Measurements from ENCODE around the gene AUTS2. TPM values are rescaled to one million over a fixed set of nuclear protein-coding genes. Genes with fewer than 3 reads are reported as not detected.

Gene AUTS2
- total and polyA plus RNA-seq, 5 donors: 7.0 to 15.4 (median 10.6) TPM

DNA sequence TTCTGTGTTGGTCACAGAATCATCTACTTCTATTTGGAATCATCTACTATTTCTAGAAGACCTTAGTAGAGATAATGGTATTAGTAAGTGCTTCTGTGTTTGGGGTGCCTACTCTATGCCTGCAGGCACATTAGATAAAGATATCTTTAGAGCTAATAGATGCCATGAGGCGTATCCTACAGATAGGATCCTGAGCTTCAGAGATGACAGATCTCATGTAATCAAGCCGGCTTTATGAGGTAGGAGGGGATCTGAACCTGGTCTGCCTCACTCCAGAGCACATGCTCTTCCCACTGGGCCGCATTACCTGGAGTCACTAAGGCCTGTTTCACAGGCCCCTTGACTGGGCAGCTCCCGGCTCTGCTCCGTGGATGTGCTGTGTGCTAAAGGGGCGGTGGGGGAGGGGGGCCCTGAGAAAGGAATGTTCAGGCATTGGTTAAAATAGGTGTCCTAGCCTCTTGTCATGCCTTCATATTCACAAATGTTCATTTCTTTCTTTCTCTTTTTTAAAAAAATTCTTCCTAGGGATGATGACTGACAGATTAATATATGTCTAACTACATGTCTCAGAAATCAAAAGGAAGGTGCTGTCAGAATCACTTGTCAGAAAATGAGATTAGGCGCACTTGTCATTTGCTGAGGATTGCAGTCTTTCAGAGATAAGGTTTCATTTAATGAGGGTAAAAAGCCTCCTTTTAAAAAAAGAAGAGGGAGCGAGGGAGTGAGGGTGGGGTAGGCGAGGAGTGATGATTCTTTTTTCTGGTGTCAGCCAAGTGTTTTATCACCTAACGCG is 1075.7 kb downstream of the AUTS2 start:
- WGBS: 79% methylated on average over 11 of the region's 11 CpGs
- Histone ChIP-seq H3K9me3 (ENCODE audit: control insufficient read depth, low read length) (no peaks in the 10 kb centered on the region), H3K27me3 (ENCODE audit: control insufficient read depth, insufficient read depth) (no peaks in the 10 kb centered on the region), H3K27ac (ENCODE audit: low read length) (no peak overlapping the region), H3K4me3 (ENCODE audit: low read length) (no peak overlapping the region), H3K4me1 (ENCODE audit: control insufficient read depth, insufficient read depth, low read length) (no peaks in the 10 kb centered on the region)
- intact Hi-C loops (cut with DNase I): no loop called here
- no peak for ATAC-seq
- DNase-seq: no peak

DNA sequence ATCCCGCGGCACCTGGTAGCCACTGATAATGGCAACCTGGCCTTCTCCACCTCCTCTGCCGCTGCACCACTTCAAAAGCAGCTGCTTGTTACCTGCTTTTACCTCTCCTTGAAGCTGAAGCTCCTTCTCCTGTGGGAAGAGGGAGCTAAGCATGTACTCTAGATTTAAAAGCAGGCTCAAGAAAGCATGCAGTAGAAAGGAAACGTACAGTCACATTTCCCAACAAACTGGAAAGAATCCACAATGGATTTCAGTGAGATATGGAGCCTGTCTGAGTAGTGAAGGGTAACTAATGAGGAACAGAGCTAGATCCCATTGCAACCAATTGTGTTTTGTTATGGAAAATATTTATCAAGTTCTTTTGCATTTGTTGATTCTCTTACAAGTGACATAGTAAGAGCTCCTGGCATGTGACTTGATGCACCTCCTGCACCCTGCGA is 1076.3 kb downstream of the AUTS2 start:
- no peak for ATAC-seq
- intact Hi-C loops (cut with DNase I): no loop called here

DNA sequence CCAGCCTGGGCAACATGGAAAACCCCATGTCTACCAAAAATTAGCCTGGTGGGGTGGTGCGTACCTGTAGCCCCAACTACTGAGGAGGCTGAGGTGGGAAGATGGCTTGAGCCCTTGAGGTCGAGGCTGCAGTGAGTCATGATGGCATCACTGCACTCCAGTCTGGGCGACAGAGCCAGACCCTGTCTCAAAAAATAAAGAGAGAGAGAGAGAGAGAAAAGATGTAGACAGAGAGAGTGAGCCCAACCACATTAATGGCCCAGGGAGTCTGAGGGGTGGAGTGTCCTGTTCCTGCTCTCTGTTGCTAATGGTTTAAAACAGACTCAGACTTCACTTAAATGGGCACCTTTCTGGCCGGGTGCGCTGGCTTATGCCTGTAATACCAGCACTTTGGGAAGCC is 1078.0 kb downstream of the AUTS2 start:
- intact Hi-C loops (cut with DNase I): no loop called here
- ATAC-seq (no peak), DNase-seq (no peak)
- Histone ChIP-seq H3K27ac (ENCODE audit: low read length) (no peak overlapping the region), H3K4me1 (ENCODE audit: control insufficient read depth, insufficient read depth, low read length) (no peaks in the 10 kb centered on the region), H3K27me3 (ENCODE audit: control insufficient read depth, insufficient read depth) (no peaks in the 10 kb centered on the region), H3K4me3 (ENCODE audit: low read length) (no peak overlapping the region), H3K9me3 (ENCODE audit: control insufficient read depth, low read length) (no peaks in the 10 kb centered on the region)
- 96% methylated on average over 5 of the region's 5 CpGs for WGBS

More for the DNA sequence above, 1076.3 kb downstream of the AUTS2 start:
- WGBS: 63% methylated on average over 5 of the region's 5 CpGs
- Histone ChIP-seq H3K27ac (ENCODE audit: low read length) (no peak overlapping the region), H3K4me3 (ENCODE audit: low read length) (no peak overlapping the region), H3K4me1 (ENCODE audit: control insufficient read depth, insufficient read depth, low read length) (no peaks in the 10 kb centered on the region), H3K27me3 (ENCODE audit: control insufficient read depth, insufficient read depth) (no peaks in the 10 kb centered on the region), H3K9me3 (ENCODE audit: control insufficient read depth, low read length) (no peaks in the 10 kb centered on the region)
- DNase-seq: no peak

DNA sequence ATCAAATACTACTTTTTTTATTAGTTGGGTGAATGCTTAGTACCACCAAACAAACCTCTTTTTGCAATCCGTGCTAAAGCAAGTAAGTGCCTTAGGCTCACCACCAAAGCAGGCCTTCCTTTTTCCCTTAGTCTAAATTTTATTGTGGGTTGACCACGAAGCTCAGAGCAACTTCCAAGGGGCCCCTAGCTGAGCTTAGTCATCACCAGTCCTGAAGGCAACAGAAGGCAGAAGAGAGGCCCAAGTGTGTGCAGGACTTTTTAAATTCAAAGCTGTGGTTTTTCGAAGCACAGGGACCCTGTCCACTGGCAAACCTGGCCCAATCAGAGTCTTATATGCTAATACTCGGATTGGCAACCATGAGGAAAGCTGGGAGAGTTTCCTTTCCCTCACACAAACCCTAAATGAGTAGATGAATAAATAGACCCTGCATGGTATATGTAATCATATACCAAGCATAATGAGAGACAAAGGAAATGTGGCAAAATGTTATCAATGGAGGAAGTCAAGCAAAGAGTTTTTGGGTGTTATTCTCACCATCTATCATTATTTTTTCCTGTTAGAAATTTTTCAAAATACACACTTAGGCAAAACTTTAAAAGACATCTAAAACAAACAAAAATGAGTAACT is 1080.5 kb downstream of the AUTS2 start:
- ATAC-seq: no peak
- H3K27ac ChIP-seq (ENCODE audit: low read length): no peak overlapping the region
- DNase-seq: no peak
- intact Hi-C loops (cut with DNase I): no loop called here
- 82% methylated on average over 4 of the region's 4 CpGs for WGBS
- H3K27me3 ChIP-seq (ENCODE audit: control insufficient read depth, insufficient read depth): no peaks in the 10 kb centered on the region
- no peak overlapping the region for H3K4me3 ChIP-seq (ENCODE audit: low read length)
- H3K4me1 ChIP-seq (ENCODE audit: control insufficient read depth, insufficient read depth, low read length): no peaks in the 10 kb centered on the region
- H3K9me3 ChIP-seq (ENCODE audit: control insufficient read depth, low read length): no peaks in the 10 kb centered on the region

DNA sequence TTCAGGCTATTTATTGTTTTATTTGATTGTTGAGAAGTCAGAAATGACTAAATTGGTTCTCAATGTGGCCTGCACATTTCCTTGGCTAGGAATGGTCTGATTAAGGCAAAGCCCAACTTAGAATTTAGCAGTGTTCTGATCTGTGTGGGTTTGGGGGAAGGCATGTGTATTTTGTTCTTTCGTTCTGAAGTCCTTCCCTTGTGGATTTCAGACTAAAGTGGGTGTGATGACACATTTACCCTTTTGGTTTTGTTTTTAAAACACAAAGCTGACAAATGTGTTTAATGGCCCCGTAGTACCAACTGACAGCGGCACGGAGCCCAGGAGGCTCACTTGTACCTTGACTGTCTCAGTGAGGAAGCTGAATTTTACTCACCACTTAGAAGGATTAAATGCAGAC is 1081.4 kb downstream of the AUTS2 start:
- 85% methylated on average over 4 of the region's 4 CpGs for WGBS
- Histone ChIP-seq H3K4me3 (ENCODE audit: low read length) (no peak overlapping the region), H3K27ac (ENCODE audit: low read length) (no peak overlapping the region), H3K4me1 (ENCODE audit: control insufficient read depth, insufficient read depth, low read length) (no peaks in the 10 kb centered on the region), H3K27me3 (ENCODE audit: control insufficient read depth, insufficient read depth) (no peaks in the 10 kb centered on the region), H3K9me3 (ENCODE audit: control insufficient read depth, low read length) (no peaks in the 10 kb centered on the region)
- DNase-seq (no peak), ATAC-seq (no peak)
- intact Hi-C loops (cut with DNase I): no loop called here

DNA sequence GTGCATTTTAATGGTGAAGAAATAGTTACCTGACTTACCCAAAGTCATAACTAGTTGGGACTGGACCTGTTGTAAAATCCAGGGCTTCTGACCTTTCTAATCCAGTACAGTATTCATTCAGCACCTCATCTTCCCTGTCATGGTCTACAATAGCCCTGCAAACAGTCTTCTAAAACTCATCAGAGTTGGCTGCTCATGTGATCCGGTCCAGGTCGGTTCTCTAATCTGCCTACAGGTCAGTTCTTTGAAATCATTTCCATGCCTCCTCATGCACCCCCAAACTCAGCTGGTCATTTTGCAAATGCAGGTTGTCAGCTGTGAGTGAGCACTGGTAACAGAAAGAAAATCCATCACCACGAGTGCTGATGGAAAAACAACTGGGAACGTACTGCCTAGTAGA is 1082.0 kb downstream of the AUTS2 start:
- Histone ChIP-seq H3K27ac (ENCODE audit: low read length) (no peak overlapping the region), H3K4me3 (ENCODE audit: low read length) (no peak overlapping the region)
- 95% methylated on average over 4 of the region's 4 CpGs for WGBS

DNA sequence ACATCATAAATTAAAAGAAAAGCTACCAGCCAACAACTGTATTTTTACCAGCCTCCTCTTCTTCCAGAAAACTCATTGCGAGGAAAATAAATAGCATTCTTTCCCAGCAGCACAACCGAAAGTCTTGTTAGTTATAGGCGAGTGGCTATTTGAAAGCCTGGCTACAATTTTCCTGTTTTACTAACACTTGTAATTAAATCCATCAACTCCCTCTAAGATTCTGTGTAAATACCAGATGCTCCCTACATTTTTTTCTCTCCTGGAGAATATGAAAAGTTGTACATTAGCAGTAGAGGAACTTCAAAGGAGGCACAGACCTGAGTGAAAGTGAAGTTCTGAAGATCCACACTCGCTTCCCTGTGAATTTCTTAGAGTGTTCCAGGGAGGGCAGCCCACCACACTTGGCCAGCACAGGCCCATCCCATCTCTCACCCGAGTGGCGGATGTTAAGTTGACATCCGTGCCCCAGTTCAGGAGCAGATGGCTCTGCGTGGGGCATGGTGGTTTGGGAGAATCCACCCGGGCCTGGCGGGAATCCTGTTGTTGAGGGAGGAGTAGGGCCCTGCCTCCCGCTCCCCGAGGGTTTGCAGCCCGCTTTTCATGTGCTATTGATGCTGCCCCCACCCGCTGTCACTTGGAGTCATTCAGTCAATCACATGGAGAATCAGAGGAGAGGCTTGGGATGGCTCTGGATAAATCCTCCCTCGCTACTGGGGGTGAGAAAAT is 1082.6 kb downstream of the AUTS2 start:
- H3K9me3 ChIP-seq (ENCODE audit: control insufficient read depth, low read length): no peaks in the 10 kb centered on the region
- ATAC-seq (no peak), DNase-seq (no peak)
- no peaks in the 10 kb centered on the region for H3K4me1 ChIP-seq (ENCODE audit: control insufficient read depth, insufficient read depth, low read length)
- intact Hi-C loops (cut with DNase I): no loop called here
- no peak overlapping the region for H3K4me3 ChIP-seq (ENCODE audit: low read length)
- no peaks in the 10 kb centered on the region for H3K27me3 ChIP-seq (ENCODE audit: control insufficient read depth, insufficient read depth)
- 92% methylated on average over 15 of the region's 15 CpGs for WGBS
- H3K27ac ChIP-seq (ENCODE audit: low read length): no peak overlapping the region

More for the DNA sequence above, 1082.0 kb downstream of the AUTS2 start:
- ATAC-seq (no peak), DNase-seq (no peak)
- no peaks in the 10 kb centered on the region for H3K9me3 ChIP-seq (ENCODE audit: control insufficient read depth, low read length)
- H3K4me1 ChIP-seq (ENCODE audit: control insufficient read depth, insufficient read depth, low read length): no peaks in the 10 kb centered on the region
- no peaks in the 10 kb centered on the region for H3K27me3 ChIP-seq (ENCODE audit: control insufficient read depth, insufficient read depth)
- intact Hi-C loops (cut with DNase I): no loop called here

DNA sequence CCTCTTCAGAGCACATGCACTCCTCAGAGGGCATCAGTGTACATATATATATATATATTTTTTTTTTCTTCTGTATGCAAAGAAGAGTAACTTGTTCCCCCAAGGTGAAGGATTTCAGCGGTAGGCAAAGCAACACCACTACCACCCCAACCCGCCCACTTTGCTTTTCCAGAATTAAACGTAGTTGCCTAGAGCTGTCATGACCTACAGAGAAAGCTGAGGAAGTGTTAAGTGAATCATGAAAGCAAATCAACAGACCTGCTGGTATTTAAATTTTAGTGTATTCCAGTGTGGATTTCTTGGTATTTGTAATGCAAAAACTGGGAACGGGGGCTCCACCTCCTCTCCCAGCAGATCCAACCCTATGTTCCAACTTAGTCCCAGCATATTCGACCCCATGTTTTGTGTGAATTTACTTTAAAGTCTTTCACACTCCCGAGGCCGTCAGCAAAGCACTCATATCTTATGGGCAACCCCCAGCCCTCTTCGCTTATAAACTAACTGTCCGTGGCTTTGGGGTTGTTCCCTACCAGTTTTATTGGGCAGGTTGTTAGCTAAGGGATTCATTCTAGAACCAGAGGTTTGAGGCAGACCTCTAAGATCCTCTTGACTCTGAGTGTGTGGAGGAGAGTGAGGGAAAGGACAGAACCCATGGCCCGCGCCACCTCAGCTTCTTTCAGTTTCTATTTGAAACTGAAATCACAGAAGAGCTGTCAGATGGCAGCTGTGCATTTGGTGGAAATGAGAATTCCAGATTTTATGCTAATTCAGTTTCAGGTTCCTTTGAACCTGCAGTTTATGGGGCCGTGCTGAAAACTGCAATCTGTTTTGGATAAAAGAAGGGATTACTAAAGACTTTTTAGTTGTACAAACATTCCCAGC is 1083.4 kb downstream of the AUTS2 start:
- intact Hi-C loops (cut with DNase I): no loop called here
- H3K4me1 ChIP-seq (ENCODE audit: control insufficient read depth, insufficient read depth, low read length): no peaks in the 10 kb centered on the region
- WGBS: 72% methylated on average over 12 of the region's 12 CpGs
- H3K9me3 ChIP-seq (ENCODE audit: control insufficient read depth, low read length): no peaks in the 10 kb centered on the region
- DNase-seq (no peak), ATAC-seq (no peak)
- no peak overlapping the region for H3K27ac ChIP-seq (ENCODE audit: low read length)
- no peak overlapping the region for H3K4me3 ChIP-seq (ENCODE audit: low read length)
- H3K27me3 ChIP-seq (ENCODE audit: control insufficient read depth, insufficient read depth): no peaks in the 10 kb centered on the region

DNA sequence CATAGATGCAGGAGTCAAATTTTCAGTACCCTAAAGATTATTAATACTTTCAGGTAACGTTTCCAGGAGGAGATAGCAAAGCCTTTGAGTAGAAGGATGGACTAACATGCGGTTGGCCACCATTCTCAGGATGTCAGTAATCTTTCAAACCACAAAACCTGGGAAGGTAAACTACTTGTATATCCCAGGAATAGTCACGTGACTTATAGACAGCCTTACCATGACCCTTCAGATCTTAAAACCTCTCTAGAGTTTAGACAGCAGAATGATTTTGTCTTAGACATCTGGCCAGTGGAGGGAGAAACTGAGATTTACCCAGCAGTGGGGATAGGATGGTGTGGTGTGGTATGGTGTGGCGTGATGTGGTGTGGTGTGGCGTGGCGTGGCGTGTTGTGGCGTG is 1085.9 kb downstream of the AUTS2 start:
- intact Hi-C loops (cut with DNase I): no loop called here
- no peak for ATAC-seq
- Histone ChIP-seq H3K9me3 (ENCODE audit: control insufficient read depth, low read length) (no peaks in the 10 kb centered on the region), H3K27me3 (ENCODE audit: control insufficient read depth, insufficient read depth) (no peaks in the 10 kb centered on the region), H3K4me3 (ENCODE audit: low read length) (no peak overlapping the region), H3K27ac (ENCODE audit: low read length) (no peak overlapping the region), H3K4me1 (ENCODE audit: control insufficient read depth, insufficient read depth, low read length) (no peaks in the 10 kb centered on the region)
- WGBS: 98% methylated on average over 8 of the region's 8 CpGs
- DNase-seq: no peak

DNA sequence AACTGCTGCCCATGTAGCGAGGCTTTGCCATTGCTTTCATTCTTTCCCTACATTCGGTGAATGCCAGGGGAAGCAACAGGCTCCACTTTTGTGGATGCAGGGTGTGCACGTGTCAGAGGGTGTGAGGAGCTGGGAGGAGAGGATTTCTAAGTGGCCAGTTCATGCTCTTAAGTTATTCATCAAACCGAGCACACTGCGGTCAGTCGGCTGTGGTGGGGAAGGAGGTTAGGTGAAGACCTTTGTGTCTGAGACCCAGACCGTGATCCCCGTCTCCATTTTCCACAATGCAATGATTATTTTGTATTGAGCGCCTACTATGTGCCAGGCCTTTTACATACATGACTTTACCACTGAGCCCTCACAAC is 1095.0 kb downstream of the AUTS2 start:
- H3K27me3 ChIP-seq (ENCODE audit: control insufficient read depth, insufficient read depth): no peaks in the 10 kb centered on the region
- H3K27ac ChIP-seq (ENCODE audit: low read length): peak overlapping the region; percentile 7
- WGBS: 40% methylated on average over 9 of the region's 9 CpGs
- ATAC-seq: peak; percentile 14 to 25
- H3K9me3 ChIP-seq (ENCODE audit: control insufficient read depth, low read length): no peaks in the 10 kb centered on the region
- peaks cover 3% of the 10 kb centered on the region for H3K4me1 ChIP-seq (ENCODE audit: control insufficient read depth, insufficient read depth, low read length)
- peak in 1 of 3 donors; percentile 65 for DNase-seq
- H3K4me3 ChIP-seq (ENCODE audit: low read length): peak overlapping the region; percentile 96
- intact Hi-C loops (cut with DNase I): loop anchor here in 3 of 4 donors (10.0 kb wide), 3 partner anchors 349 to 649 kb away; no protein-coding TSS in a partner anchor

Measured in right cardiac atrium (tissue), 5 donors.